Measurements from ENCODE around the gene ANO1.

The ANO1 gene

DNA sequence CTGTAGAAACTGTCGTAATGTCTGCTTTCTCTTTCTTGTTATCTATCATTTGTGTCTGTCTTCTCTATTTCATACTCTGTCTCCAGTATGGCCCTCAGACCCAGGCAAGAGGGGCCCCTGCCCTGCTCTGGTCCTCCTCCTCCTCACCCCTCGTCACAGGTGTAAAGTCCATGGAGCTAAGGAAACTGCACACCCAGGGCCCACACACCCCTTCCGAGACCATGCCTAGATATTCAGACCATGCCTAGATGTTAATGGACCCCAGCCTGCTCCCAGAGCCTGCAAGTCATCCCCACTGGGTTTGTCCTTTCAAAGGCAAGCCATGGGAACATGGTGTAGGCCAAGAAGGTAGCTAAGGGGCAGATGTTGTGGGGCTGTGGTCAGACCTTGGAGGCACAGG, 24.1 kb upstream of the ANO1 start:
- no peak for DNase-seq

DNA sequence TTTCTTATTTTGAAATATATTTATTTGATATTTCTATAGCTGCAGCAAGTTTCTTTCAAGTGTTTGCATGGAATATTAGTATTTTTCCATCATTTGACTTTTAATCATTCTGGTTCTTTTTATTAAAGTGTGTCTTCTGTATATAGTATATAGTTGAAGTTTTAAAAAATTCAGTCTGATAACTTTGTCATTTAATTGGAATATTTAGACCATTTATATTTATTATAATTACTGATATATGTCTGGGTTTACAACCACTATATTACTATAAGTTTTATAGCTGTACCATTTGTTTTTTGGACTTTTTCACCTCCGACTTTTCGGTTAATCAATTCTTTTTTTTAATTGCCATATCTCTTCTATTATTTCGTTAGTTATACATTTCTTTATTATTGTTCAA, 22.7 kb upstream of the ANO1 start:
- no peak for DNase-seq

DNA sequence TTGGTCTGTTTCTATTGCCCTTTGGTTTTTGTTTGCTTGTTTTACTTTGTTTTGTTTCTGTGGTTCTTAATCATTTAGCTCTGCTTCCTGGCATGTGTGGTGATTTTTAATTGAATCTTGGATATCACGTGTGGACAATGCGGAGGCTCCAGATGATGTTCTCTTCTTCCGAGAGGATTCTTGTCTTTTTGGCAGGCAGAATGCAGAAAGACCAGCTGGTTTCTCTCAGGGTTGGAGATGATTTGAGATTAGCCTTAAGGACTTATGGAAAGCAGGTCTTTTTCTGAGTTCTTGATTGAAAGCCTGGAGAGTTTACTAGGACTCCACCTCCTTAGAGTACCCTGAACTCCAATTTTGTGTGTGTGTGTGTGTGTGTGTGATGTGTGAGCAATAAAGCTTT, 21.0 kb upstream of the ANO1 start:
- DNase-seq: no peak

DNA sequence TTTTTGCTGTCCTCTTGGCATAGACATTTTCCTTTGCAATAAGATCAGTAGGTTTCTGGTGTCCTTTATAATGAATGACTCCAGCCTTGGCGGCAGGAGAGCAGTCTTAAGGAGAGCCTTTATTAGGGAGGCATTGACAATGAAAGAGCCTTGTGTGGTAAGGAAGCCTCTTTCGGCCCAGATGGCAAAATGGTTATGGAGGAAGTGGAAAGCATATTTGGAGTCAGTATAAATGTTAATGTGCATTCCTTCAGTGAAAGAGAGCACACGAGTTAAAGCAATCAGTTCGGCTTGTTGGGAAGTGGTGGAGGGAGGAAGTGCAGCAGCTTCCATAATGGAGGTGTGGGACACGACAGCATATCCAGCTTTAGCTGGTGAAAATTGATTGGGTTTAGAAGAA, 18.1 kb upstream of the ANO1 start:
- no peak for DNase-seq

- DNase-seq: no peak
Measured at GRCh38 chr11:70060611-70061293, 17.4 kb upstream of the ANO1 start.

DNA sequence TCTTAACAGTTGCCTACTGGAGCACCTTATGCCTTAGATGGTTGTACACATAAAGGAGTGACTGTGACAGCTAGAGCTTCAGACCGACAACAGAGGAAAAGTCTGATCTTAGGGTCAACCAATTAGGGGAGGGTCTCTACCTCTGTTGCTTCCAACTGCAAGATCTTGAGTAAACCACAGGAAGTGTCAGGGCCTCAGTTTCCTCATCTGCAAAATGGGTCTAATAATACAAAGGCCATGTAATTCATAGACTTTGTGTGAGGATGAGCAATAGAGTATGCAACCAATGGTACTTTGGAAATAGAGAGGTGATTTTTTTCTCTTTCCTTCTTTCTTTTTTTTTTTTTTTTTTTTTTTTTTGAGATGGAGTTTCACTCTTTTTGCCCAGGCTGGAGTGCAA, 16.4 kb upstream of the ANO1 start:
- DNase-seq: no peak

DNA sequence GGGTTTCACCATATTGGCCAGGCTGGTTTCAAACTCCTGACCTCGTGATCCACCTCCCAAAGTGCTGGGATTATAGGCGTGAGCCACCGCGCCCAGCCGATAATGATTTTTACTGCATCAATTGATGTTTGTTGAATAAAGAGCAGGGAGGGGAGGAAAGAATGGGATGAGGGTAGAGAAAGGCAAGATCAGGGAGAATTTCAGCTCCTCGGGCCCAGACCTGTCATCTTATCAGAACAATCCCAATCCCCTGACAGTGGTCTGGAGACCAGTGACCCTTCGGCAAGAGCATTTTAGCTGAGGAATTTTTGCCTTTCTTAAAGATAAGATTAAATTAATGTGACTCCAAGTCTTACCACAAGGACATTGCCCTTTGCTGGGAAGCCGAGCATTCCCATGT, 15.0 kb upstream of the ANO1 start:
- DNase-seq: no peak

DNA sequence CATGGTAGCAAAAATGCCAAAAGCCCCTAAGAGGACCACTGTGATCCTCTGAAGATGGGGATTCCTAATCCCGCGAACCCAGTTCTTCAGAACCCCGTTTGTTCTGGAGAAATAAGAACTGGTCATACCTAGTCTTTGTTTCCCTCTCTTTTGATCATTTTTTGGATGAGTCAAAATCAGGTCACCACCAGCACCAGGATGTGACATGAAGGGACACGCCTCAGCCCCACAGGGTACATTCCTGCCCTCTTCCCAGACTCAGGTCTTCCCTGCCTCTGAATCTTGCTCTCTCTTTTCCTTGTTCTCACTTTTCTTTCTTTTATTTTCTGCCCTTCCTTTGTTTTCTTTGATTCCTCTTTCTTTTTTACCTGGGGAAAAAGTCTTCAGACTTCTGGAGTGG, 14.6 kb upstream of the ANO1 start:
- no peak for DNase-seq

DNA sequence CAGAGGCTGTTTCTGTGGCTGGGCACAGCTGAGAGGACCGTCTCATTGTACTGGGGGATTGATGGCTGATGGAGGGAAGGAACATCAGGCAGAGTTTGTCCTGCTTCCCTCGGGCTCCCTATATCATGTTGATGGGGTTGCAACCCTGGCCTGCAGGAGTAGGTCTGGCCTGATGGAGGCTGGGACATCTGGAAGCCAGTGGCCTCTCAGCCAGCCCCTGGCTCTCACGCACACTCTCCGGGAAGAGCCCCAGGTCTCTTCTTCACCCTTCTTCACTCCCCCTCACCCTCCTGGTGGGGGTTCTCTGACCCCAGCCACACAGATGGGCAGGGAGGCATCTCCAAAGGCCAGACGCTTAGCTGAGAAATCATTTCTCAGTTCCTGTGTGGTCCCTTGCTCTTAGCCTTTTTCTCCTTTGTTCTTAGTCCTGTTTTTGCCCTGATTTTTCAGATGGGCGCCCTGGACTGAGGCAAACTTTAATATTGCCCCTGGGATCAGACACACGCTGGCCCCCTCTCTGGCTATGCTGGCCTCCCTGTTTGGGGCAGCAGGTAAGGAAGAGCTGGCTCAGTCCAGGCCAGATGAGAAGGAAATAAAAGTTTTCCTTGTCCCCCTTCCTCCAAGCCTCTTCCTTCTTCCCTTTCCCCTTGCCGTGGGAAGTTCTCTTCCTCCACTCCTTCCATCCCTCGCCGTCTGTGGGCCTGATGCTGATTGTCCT, 13.9 kb upstream of the ANO1 start:
- DNase-seq: no peak

- no peak for DNase-seq
Measured at GRCh38 chr11:70064726-70065317, 13.3 kb upstream of the ANO1 start.

GRCh38 chr11:70065318-70066135, 12.6 kb upstream of the ANO1 start:
- DNase-seq: no peak

DNA sequence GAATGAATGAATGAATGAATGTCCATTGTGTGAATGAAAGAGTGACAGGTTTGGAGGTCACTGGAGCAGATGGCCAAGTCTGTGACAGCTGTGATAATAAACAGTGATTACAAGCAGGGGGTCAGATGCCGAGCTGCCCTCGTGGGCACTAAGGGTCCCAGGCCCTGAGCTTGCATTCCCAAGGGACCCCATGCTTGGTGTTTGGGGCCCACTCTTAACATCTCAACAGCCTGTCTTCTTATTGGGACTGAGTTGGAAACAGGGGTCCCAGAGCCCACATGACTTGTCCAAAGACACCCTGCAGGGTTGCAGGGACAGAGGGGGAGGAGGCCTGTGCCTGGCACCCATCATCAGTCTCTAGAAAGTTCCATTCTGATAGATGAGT, 12.0 kb upstream of the ANO1 start:
- no peak for DNase-seq

GRCh38 chr11:70066628-70067027, 11.5 kb upstream of the ANO1 start:
- DNase-seq: no peak

DNA sequence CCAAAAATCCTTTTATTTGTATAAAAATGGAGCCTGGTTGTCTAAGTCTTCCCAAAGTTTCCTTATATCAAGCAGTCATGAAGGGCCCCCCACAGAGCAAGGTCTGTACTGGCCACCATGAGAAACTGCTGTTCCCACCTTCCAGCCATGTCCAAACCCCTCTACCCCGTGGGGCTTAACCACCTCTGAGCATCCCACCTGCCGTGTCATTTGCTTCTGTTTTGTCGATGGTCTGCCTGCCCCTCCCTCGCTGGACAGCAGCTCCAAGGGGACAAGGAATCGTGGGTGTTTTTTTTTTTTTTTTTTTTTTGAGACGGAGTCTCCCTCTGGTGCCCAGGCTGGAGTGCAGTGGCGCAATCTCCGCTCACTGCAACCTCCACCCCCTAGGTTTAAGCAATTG, 11.1 kb upstream of the ANO1 start:
- DNase-seq: no peak

DNA sequence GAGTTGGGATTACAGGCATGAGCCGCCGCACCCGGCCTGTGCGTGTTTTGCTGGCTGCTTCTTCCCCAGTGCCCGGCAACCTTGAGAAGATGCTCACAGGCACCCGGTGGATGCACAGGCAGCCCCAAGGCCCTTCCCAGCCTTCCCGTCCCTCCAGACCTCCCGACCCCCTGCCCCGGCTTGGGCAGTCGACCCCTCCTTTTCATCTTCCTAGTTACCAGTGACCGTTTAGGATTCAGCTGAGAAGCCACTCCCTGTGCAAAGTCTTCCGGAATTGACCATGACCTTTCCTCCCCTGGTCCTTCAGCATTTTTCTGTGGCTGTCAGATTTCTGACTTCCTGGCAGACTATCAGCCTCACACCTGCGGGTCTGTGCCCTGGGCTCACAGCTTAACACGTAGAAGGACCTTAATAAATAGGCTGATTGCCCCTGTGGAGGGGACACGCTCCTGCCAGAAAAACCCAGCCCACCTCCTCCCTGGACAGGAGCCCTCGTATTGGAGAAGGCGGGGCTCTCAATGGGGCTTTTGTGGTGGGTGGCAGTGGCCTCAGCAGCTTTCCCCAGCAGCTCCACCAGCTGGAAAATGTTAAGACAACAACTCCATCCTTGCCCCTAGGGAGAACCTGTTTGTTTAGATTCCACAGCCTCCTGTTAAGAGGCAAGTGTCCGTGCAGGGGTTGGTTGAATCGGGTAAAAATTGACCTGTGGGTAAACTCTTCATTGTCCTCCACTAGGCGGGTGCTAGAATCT, 10.4 kb upstream of the ANO1 start:
- DNase-seq: peak; percentile 5 to 6

DNA sequence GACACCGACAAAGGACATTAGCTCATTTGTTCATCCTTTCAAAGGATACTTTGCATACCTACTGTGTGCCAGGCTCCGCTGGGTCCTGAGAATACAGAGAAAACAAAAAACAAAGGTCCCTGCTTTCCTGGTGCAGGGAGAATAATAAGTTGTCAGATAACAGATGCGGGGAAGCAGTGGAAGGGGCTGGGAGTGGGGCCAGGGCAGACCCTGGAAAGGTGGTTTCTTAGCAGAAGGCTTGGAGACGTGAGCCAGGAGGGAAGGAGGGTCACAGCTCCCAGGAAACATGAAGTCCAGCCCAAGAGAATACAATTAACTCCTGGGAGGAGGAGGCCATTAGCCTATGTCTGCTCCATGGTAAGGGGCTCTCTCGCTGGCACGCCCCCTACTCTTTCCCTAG, 9.8 kb upstream of the ANO1 start:
- DNase-seq: no peak

GRCh38 chr11:70068950-70069349, 9.2 kb upstream of the ANO1 start:
- peak in 1 of 2 experiments; percentile 3 for DNase-seq

- no peak for DNase-seq
Measured at GRCh38 chr11:70070706-70071105, 7.4 kb upstream of the ANO1 start.

DNA sequence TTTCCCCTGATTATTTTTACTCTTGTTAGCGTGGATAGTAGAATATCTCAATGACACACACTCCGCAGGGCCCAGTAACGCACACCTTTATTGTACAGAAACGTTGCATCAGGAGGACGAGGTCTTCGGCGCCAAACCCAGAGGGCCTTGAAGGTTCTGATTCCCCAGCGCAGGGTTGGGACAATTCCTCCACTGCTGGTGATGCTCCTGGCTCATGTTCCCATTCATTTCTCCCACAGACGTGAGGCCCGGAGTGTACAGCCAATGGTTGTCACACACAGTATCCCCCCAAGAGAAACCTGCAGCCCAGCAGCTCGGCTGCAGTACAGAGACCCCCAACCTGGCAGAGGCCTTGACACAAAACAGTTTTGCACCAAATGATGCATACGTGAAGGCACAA, 6.1 kb upstream of the ANO1 start:
- DNase-seq: no peak

DNA sequence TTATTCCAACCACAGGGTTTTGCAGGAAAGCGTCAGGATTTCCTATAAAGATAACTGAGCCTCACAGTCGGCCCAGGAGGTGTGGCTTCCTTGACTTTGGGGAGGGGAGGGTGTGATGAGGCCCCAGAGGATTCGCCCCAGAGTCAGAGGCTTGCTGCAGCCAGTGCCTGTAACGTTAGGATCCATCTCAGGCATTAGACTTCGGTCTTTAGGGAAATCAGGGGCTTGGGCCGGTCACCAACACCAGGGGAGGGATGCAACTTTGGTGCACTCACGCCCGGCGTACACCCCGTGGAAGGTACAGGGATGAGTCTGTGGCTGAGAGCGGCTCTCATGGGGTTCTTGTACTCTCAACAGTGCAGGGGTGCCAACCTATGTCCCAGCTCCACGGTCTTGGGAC, 5.7 kb upstream of the ANO1 start:
- no peak for DNase-seq

DNA sequence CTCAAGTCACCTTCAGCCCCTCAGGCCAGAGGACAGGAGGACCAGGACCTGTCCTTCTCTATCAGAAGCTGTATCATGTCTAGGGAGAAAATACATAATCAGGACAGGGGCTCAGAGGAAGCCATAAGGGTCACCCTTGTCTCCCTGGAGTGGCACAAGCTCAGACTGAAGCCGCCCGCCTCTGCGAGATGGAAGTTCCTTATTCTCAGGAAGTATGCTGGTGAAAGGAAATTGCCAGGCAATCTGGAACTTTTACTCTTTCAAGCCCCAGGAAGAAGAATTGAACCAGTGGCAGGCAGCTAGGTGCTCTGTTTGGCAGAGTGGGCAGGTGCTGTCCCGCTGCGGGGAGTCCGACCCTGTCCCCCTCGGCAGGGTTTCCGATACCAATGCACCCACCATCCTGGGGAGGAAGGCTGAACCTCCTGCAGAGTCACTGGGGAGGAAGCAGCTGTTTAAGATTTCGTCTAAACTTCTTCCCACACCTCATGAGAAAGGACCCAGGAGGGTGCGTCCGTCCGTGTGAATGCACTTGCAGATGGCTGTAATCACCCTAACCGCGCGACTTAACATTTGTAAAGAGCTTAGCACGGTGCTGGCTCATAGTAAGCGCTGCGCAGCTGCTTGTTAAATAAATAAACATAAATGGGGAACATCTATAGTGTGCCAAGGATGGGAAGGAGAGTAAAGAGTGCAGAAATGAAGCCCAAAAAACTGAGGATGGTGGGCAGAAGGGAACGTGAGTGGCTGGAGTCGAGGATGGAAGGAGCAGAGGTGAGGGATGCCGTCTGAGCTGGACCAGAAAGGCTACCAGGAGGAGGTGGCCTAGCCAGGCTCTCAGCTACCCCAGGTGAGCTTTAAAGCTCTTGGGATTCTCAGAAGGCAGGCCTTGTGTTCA, 5.0 kb upstream of the ANO1 start:
- no peak for DNase-seq

DNA sequence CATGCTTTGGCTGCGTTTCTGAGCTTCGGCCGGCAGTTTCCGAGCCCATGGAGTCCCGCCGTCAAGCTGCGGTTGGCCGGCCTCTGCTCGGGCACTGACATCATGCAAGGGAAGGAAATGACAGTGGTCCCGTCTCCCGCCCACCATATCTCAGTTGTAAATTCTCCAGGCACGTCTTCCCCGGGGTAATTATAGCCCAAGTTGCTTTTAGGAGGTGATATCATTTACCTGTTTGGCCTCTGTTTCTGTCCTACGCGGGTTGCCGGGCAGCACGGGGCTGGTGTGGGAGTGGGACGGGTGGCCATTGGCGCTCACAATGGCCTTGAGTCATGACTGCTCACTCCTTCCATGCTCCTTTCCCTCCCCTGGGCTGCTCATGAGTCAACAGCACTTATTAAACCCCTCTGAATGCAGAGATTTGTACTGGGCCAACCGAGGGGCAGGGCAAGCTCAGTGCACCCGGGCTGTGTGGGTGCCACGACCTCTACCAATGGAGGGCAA, 4.2 kb upstream of the ANO1 start:
- DNase-seq: no peak

Measured in activated T-cell treated with anti-CD3 and anti-CD28 coated beads, Interleukin-2, amount 50 U/mL, for 48 hours (primary cell).